Activated CD4-positive, alpha-beta T cell treated with anti-CD3 and anti-CD28 coated beads, Interleukin-2, Interleukin-6, amounts not matched to agents 100 ng/mL and 50 ng/mL, durations not matched to agents 16 hours and 8 hours (primary cell): Measurements from ENCODE around the gene KCNQ1.

Experiments used
- DNase-seq: peaks from one replicate; pipeline ENCODE4 v3.0.0-alpha.2; 2020

Gene KCNQ1

DNA sequence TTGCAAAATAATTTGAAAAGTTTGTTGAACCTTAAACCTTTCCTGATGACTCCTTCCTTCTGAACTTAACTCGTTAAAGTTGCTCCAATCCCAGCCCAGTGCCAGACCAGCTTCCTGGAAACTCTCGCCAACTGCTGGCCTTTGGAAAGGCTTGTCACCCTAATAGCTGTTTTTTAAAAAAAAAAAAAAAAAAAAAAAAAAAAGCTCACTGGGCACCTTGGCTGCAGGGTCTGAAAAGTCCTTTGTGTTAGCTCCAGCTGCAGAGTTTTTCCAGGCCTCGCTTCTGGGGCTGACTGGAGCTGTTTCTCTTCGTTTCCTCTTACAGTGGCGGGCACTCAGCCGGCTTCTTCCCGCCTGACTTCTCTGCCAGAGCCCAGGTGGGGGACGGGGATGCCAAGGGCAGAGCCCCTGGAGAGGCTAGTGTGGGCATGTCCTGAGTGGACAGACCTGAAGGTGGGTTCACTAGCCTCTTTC, 229.9 kb downstream of the KCNQ1 start:
- no peak for DNase-seq

DNA sequence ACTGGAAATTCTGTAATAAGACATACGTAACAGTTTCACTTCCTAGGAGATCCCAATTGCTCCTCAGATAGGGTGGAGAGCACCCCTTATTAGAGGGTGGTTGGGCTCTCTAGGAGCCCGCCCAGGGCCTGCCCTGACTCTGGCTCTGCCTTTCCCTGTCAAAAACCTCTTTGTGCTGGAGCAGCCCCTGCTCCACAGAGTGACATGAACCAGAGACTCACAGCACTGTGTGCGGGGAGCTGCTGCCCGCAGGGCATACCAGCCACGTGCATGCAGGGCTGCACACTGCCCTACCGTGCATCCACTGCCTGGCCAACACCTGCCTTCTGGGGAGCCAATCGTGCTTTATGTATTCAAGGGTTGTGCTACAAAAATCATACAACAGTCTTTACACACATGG, 230.7 kb downstream of the KCNQ1 start:
- no peak for DNase-seq

DNA sequence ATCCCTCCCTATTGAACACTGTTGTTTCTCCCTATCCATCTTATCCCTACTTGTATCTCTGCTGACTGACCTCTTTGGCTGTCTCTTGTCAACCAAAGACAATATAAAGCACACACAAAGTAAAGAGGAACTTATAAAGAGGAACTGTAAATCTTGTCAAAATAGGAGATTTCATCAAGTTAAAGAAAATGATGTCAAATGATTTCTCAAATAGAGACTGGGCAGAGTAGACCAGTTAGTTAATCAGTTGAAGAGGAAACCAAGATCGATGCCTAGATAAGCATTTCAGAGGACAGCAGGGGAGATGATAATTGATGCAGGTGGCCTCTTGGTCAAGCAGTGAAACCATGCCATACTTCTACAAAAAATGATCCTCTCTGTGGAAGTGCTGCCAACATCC, 232.3 kb downstream of the KCNQ1 start:
- DNase-seq: no peak

DNA sequence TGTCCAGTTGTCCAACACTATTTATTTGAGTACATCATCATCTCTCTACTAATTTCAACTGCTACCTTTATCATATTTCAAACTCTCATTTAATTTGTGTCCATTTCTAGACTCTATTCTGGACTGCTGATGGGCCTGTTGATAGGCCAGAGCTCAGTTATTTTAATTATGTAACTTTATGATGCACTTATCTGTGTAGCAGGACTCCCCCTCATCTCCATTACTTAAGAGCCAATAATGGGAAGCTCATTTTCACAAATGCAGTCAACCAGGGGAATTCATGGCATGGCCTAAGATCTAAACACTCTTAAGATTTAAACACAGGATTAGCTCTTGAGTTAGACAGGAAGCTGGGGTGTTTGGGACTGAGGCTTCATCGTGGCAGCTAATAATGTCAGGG, 233.6 kb downstream of the KCNQ1 start:
- no peak for DNase-seq

DNA sequence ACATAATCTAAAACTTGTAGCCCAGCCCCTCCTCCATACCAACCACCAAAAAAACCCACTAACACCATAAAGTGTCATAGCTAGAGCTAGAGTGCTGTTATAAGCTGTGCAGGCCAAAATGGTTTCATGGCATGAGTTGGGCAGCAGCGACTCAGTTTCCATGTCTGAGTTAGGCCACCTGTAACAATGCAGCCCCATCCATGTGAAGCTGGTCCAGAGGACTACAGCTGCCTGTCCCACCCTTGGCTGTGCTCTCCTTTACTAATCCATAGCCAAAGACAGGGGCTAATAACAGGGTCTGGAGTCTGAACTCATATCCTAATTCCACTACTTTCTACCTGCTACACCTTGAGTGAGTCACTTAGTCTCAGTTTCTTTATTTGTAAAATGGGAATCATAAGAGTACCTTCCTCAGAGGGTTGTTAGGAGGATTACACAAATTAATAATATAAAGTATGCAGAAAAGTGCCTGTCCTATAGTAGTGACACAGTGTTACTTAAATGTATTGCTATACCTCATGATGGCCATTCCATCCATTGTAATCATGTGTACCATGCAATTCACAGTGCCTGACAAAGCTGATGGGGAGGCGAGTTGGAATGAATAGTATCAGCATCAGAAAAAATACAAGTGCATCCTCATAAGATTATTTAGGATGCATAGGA, 234.3 kb downstream of the KCNQ1 start:
- DNase-seq: no peak

DNA sequence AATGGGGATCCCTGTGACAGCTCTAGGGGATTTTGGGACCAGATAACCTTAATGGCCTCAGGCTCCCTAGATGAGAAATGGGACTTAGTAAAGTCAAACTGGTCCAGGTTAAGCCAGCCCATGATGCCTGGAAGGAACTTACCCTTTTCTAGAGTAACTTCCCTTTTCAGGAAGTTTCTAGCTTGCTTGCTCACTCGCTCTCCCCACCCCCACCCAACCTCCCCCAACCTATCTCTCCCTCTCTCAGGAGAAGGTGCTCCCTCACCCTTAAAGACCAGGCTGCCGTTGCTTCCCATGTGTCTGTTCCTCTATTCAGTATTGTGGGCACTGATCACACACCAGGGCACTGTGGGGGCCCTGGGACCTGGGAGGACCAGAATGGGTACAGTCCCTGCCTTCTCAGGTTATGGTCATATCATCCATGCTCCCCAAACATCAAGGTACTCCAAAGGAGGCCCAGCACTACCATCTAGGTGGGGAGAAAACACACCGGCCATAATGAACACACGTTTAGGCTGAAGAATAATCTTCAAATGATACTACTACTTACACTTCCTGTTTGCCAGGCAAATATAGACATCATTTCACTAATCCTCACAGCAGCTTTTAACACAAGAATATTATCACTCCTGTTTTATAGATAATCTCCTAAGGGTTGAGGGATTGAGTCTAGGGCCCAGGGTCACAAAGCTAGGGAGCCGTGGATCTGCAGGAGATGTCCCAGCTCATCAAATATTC, 236.8 kb downstream of the KCNQ1 start:
- DNase-seq: no peak

GRCh38 chr11:2683806-2684205, 239.0 kb downstream of the KCNQ1 start:
- no peak for DNase-seq

DNA sequence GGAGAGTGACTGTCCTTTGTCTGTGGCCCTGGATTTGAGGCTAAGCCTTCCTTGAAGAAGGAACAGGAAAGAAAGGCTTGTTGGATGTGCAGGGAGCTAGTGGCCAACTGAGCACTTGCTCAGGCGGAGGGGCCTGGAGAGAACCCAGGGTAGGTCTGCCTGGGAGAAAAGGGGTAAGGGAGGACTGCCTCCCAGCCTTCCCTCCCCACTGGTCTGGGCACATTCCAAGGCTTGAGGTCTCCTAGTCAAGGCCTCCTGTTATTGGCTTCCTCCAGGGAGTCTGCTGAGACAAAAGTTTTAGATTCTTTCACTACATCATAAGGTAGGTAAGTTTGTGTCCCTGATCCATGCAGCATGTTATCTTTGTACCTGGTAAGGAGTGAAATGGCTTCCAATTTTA, 239.8 kb downstream of the KCNQ1 start:
- DNase-seq: no peak

DNA sequence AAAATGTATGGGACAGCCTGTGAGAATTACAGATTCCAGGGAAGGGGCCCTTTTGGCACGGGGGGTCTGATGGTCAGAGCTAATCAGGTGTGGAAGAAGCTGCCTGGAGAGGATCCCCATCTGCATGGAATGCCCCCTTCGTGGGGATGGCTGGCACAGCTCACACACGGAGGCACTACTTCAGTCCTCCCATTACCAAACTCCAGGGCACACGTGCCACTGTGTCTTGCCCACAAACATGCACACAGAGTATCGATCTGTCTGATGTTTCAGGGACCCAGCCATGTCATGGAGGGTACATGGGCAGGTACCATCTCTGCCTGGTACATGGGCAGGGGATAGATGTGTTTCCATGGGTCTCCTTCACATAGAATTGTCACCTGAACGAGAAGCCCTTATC, 240.2 kb downstream of the KCNQ1 start:
- no peak for DNase-seq

- no peak for DNase-seq
Measured at GRCh38 chr11:2685566-2686359, 241.0 kb downstream of the KCNQ1 start.

GRCh38 chr11:2686360-2687222, 241.8 kb downstream of the KCNQ1 start:
- no peak for DNase-seq

- DNase-seq: no peak
Measured at GRCh38 chr11:2687223-2687530, 242.4 kb downstream of the KCNQ1 start.

DNA sequence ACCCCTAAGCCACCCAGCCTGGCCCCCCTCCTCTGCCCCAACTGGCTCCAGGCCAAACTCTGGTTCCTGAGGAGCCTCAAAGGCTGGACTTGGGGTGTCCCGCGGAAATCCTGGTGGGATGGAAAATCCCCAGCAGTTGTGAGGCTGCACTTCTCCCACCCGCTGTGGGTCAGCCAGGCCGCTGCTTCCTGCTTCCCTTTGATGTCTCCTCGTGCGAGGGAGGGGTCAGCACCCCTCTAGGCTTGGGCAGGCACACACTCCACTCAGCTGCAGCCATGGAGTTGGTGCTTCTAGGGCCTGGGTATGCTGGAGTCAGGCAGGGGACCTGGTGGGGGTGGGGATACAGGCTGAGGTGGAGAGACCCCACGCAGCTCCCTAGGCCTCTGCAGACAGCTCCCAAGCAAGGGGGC, 243.0 kb downstream of the KCNQ1 start:
- no peak for DNase-seq

GRCh38 chr11:2688381-2689231, 243.8 kb downstream of the KCNQ1 start:
- no peak for DNase-seq

DNA sequence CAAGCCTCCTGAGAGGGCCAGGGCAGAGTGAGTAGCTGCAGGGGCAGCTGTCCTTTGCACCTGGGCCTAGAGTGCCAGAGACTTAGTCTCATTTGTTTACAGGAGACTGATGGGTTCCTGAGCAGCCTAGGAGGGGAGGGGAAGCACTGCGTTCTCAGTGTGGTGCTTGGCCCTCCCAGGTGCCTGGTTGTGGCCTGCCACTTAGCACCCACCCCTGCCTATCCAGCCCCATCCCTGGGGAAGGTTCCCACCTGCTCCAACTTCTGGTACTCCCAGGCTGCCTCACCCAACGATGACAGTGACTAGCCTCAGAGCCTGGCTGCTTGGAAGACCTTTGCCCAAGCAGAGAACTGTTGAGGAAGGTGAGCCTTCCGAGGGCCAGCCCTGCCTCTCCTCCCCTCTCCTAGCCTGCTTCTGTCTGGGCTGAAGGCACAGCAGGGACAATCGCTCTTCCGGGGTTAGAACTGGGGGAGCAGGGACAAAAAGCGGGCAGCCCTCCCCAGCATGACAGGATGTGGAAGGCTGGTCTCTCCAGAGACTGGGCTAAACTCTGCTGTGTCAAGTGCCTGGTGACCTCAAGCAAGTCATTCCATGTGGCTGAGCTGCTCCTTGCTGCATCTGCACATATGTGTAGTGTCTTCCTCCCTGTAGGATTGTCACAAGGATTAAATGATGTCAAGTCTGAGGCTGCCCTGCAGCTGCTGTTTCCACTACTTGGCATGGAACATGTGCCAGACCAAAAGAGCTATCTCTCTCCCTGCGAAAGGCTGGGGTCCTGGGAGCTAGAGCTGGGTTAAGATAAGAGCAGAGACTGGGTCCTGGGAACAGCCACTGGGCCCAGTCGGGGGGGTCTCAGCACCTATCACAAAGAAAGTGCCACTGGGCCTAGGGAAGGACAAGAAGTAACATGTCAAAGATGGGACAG, 245.1 kb downstream of the KCNQ1 start:
- no peak for DNase-seq

DNA sequence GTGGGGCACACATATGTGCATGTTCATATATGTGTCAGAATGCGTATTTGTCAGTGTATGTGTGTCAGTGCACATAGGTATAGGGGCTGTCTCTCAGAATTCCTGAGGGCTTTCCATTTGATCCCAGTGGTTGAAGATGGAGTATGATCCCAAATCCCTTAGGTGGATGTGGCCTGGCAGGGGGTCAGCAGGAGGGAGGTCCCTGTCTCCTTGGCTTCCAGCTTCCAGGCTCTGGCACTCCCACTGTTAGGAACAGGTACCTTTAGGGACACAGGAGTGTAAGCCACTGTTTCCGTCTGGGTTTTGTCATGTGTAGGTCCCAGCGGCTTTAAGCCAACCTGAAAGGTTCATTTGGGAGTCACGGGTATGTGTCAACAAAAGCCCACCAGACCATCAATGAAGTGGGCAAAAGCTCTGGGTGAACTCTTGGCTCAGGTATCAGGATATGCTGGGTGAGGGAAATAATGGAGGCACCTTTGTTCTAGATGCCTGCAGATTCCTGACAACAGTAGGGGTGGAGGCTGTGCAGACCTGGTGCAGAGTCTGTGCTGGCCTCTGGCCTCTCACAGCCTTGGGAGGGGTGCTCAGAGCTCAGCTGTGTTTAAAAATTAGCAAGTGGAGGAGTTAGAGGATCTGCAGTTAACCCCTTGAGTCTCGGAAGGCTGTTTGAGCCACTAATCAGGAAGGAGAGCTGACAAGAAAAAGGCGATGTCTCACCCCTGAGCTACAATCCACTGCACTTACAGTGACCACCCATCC, 246.0 kb downstream of the KCNQ1 start:
- DNase-seq: no peak

DNA sequence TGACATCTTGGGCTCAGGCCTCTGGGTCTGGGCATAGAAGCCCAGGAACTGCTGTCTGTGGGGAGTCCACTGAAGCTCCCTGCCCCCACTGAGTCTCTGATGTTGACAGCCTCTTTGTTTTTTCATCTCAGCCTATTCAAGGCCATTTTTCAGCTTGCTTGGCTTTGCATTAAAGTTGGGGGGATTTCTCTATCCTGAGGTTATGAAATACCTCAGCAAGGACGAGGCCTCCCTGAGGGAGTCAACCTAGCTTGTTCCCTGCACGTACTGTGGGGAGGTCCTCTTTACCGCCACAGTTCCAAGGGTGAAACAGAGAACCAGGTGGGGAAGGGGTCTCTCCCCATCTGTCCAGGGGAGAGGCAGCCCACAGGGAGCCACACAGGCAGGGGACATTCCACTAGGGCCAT, 246.6 kb downstream of the KCNQ1 start:
- no peak for DNase-seq

DNA sequence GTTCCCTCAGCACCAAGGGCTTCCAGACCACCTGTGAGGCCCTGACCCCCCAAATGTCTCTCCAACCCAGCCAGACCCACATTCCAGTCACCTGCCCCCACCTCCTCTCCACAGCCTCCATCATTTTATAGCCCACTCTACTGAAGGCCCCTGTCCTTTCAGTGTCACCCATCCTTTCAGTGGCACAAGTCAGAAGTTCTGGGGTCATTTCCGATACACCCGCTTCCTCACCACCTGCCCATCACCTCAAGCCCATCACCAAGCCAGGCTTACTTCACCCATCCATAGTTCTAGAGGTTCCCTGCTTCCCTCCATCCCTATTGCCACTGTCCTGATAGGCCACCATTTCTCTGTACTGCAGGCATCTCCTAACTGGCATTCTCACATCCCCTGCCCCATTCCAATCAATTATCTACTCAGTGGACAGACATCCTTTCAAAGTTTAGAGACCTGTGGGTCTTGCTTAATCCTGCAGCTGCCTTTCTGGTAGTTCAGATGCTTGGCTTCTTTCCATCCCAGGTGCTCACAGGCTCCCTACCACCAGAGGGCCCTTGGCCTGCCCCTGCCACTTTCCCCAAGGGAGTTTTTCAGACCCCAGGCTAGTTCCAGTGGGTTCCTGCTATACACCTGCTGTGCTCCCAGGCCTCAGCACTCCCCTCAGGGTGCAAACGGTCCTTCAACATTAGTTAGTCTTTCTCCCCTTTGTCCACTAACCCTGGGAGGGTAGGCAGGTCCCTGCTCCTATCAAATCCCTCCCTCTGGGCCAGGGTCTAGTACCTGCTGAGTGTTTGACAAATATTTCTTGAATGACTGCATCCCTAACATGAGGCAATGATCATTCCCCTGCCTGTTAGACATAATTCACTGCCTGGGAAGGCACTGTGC, 247.4 kb downstream of the KCNQ1 start:
- no peak for DNase-seq
